Measurements from ENCODE around the gene CMC2.

Gene CMC2

DNA sequence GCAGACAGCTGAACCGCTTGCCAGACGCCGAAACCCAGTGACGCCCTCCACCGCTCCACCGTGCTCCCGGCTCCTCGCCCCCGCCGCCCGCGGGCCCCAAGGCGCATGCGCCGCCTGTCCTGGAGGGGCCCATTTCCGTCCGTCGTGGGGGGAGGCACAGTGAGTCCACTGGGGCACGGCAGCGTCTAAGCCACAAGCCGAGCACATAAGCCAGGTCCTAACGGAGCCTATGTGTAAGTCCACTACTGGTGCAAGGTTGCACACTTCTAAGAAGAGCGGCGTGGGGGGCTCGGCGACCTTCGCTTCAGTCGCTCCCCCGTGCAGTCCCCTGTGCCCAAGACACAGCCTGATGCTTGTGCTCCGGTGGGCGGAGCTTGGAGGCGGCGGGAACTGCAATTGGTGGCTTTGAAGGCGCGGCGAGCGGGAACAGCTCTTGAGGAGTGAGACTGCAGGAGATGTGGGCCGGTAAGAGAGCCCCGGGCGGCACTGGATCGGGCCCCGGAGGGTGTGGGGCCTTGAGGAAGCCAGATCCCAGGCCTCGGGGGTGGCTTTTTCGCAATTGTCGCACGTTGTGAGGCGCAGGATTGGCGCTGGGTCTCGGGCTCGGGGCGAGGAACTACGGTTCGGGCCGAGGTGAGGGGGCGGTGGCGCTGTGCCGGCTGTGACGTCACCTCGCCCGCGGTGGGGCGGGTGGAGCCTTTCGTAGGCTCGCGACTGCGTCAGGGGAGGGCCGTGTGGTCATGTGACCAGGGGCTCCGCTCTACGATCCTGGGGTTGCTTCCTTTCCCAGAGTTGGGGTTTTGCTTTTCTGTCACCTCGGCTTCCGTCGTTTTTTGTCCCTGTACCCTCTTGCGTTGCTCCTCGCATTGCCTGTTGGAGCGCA, at the start of gene CMC2, which contains the start of gene CENPN:
Gene CMC2 (minus strand): TSS at position 73 of the 883 bp plus-strand sequence. CDS start 9,491 bp downstream, outside the sequence.
Gene CENPN (plus strand): TSS at position 402 of the 883 bp plus-strand sequence. CDS start 4,726 bp downstream, outside the sequence.
- Histone ChIP-seq H3K4me3 (ENCODE audit: low read depth, low read length) (peak within 1 kb of the TSS; percentile 93), H3K27ac (peak within 1 kb of the TSS; percentile 97), H3K4me2 (ENCODE audit: low read length) (peak within 1 kb of the TSS; percentile 94), H3K9ac (peak within 1 kb of the TSS; percentile 15), H3K9me3 (ENCODE audit: control insufficient read depth, low read length) (no peaks in the 10 kb centered on the region), H3K36me3 (ENCODE audit: control insufficient read depth, insufficient read depth, low read length) (no peaks in the 10 kb centered on the region), H3K27me3 (ENCODE audit: control insufficient read depth, insufficient read depth, low read length) (no peaks in the 10 kb centered on the region), H3K79me2 (peaks cover 29% of the 10 kb centered on the region), H2AFZ (peak within 1 kb of the TSS; percentile 83), H3K4me1 (peaks cover 4% of the 10 kb centered on the region)
- TF ChIP-seq, protein P1, sequence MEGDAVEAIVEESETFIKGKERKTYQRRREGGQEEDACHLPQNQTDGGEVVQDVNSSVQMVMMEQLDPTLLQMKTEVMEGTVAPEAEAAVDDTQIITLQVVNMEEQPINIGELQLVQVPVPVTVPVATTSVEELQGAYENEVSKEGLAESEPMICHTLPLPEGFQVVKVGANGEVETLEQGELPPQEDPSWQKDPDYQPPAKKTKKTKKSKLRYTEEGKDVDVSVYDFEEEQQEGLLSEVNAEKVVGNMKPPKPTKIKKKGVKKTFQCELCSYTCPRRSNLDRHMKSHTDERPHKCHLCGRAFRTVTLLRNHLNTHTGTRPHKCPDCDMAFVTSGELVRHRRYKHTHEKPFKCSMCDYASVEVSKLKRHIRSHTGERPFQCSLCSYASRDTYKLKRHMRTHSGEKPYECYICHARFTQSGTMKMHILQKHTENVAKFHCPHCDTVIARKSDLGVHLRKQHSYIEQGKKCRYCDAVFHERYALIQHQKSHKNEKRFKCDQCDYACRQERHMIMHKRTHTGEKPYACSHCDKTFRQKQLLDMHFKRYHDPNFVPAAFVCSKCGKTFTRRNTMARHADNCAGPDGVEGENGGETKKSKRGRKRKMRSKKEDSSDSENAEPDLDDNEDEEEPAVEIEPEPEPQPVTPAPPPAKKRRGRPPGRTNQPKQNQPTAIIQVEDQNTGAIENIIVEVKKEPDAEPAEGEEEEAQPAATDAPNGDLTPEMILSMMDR (IDR thresholded peaks at IDR 0.05) = no peak

DNA sequence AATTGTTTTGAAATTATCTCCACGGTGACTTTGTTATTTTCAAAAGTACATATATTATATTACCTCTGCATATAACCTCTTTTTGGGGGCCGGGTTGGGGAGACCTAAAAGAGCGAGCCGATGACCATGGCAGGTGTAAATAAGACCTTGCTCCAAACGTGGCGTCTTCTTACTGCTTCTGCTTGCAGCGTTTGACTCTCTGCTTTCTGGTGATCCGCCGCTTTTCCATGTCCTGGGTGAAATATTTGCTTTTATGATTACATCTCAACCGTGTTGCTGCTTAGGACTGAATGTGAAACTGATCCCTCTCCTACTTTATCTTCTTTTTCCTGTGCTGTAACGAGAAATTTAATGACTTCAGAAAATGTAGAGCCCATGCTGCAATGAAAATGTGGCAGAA, 47.1 kb upstream of the CMC2 start:
- no peak overlapping the region for H3K4me3 ChIP-seq (ENCODE audit: low read depth, low read length)
- no peak overlapping the region for H3K27ac ChIP-seq
- no peaks in the 10 kb centered on the region for H3K79me2 ChIP-seq
- TF ChIP-seq, protein P1 (IDR thresholded peaks at IDR 0.05) = no peak
- H3K36me3 ChIP-seq (ENCODE audit: control insufficient read depth, insufficient read depth, low read length) = no peaks in the 10 kb centered on the region
- no peak overlapping the region for H3K9ac ChIP-seq
- no peaks in the 10 kb centered on the region for H3K9me3 ChIP-seq (ENCODE audit: control insufficient read depth, low read length)
- peak overlapping the region; percentile 56 for H3K4me2 ChIP-seq (ENCODE audit: low read length)
- H2AFZ ChIP-seq = peak overlapping the region; percentile 61
- no peaks in the 10 kb centered on the region for H3K27me3 ChIP-seq (ENCODE audit: control insufficient read depth, insufficient read depth, low read length)
- no peaks in the 10 kb centered on the region for H3K4me1 ChIP-seq

DNA sequence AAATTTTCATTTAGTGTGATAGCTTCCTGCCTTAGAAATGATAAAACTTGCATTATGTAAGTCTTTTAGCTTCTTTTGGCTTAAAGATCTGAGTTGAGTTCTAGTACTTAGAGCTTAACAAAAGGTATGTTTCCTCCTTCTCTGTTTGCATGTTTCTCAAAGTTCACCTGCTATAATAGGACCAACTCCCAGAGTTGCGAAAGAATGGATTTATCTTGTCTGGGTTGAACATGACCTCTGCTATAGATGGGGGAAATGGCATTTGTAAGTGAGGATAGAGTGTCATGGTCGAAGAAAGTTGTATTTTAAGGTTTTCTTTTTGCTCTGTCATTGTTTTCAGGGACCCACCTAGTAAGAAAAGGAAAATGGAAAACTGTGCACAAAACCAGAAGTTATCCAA, 36.1 kb upstream of the CMC2 start:
- H3K4me2 ChIP-seq (ENCODE audit: low read length) = no peak overlapping the region
- peaks cover 10% of the 10 kb centered on the region for H3K79me2 ChIP-seq
- H3K4me1 ChIP-seq = no peaks in the 10 kb centered on the region
- H3K27ac ChIP-seq = no peak overlapping the region
- TF ChIP-seq, protein P1 (IDR thresholded peaks at IDR 0.05) = no peak
- no peaks in the 10 kb centered on the region for H3K27me3 ChIP-seq (ENCODE audit: control insufficient read depth, insufficient read depth, low read length)
- H3K4me3 ChIP-seq (ENCODE audit: low read depth, low read length) = no peak overlapping the region
- no peak overlapping the region for H3K9ac ChIP-seq
- H3K9me3 ChIP-seq (ENCODE audit: control insufficient read depth, low read length) = no peaks in the 10 kb centered on the region
- H3K36me3 ChIP-seq (ENCODE audit: control insufficient read depth, insufficient read depth, low read length) = no peaks in the 10 kb centered on the region
- H2AFZ ChIP-seq = no peak overlapping the region

DNA sequence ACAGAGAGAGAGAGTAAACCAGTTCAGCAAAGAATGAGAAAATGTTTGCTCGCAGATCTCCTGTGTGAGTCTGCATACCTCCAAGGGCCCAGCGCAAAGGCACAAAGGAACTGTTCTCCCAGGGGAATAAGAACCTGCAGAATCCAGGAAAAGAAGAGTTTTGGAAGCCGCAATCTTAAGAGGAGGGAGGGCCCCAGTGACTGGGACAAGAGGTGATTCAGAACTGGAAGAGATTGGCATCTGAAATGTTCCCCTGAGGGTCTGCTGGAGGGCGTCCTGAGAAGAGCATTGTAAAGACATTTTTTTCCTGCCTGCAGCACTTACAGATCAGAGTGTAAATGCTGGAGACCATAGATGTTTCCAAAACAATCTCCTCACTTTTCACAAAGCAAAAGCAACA, 35.0 kb upstream of the CMC2 start:
- no peak overlapping the region for H2AFZ ChIP-seq
- TF ChIP-seq, protein P1 (IDR thresholded peaks at IDR 0.05) = no peak
- no peaks in the 10 kb centered on the region for H3K36me3 ChIP-seq (ENCODE audit: control insufficient read depth, insufficient read depth, low read length)
- no peak overlapping the region for H3K9ac ChIP-seq
- no peak overlapping the region for H3K27ac ChIP-seq
- no peaks in the 10 kb centered on the region for H3K9me3 ChIP-seq (ENCODE audit: control insufficient read depth, low read length)
- H3K4me2 ChIP-seq (ENCODE audit: low read length) = no peak overlapping the region
- H3K27me3 ChIP-seq (ENCODE audit: control insufficient read depth, insufficient read depth, low read length) = no peaks in the 10 kb centered on the region
- H3K79me2 ChIP-seq = peaks cover 16% of the 10 kb centered on the region
- no peak overlapping the region for H3K4me3 ChIP-seq (ENCODE audit: low read depth, low read length)
- H3K4me1 ChIP-seq = peaks cover 2% of the 10 kb centered on the region

All from parathyroid adenoma (tissue), 2 donors.